ENCODE results near the gene RPL19. TPM values are rescaled to one million over a fixed set of nuclear protein-coding genes. Genes with fewer than 3 reads are reported as not detected.

Gene RPL19
- total RNA-seq: 1,704 and 1,733 TPM in 2 replicates

GRCh38 chr17:39200070-39200879 is at the start of gene RPL19:
TSS of gene RPL19 (plus strand) at chr17:39200283. CDS start at chr17:39200345, 62 bp downstream.

GRCh38 chr17:39151150-39151942 is 48.7 kb upstream of the RPL19 start, which contains the start of gene PLXDC1:
TSS of gene PLXDC1 (minus strand) at chr17:39151637. CDS start at chr17:39151437, 200 bp downstream.

GRCh38 chr17:39165841-39166349 is 34.2 kb upstream of the RPL19 start, which contains the start of gene ARL5C:
TSS of gene ARL5C (minus strand) at chr17:39166161. CDS start at chr17:39165760, 401 bp downstream.

GRCh38 chr17:39197380-39198185 is 2.5 kb upstream of the RPL19 start, which contains the start of gene CACNB1:
TSS of gene CACNB1 (minus strand) at chr17:39197669. CDS start at chr17:39197495, 174 bp downstream.

GRCh38 chr17:39225308-39225958 is 25.4 kb downstream of the RPL19 start, which contains the start of gene STAC2:
TSS of gene STAC2 (minus strand) at chr17:39225945. CDS start at chr17:39225502, 443 bp downstream.

Other genes with a start within 250 kb of the RPL19 start
- not detected in 2 replicates for gene FBXO47, start 232.9 kb upstream of the RPL19 start, total RNA-seq
- 0.16 and 0.38 TPM in 2 replicates for gene PLXDC1, start 48.6 kb upstream of the RPL19 start, total RNA-seq
- gene ARL5C, start 34.1 kb upstream of the RPL19 start, total RNA-seq: not detected in 2 replicates
- 4.6 and 4.9 TPM in 2 replicates for gene CACNB1, start 2.6 kb upstream of the RPL19 start, total RNA-seq
- 0.16 TPM in 1 of 2 replicates, not detected in the other for gene STAC2, start 25.7 kb downstream of the RPL19 start, total RNA-seq
- gene FBXL20, start 201.3 kb downstream of the RPL19 start, total RNA-seq: 3.7 and 15.1 TPM in 2 replicates